T-helper 2 cell (primary cell): ENCODE results near the gene BHLHE41.

Experiments used
- DNase-seq, 5 experiments: peaks; one replicate each; pipeline versions ENCODE4 v3.0.0 to v3.0.0-alpha.2; 2012 to 2022

Gene BHLHE41

DNA sequence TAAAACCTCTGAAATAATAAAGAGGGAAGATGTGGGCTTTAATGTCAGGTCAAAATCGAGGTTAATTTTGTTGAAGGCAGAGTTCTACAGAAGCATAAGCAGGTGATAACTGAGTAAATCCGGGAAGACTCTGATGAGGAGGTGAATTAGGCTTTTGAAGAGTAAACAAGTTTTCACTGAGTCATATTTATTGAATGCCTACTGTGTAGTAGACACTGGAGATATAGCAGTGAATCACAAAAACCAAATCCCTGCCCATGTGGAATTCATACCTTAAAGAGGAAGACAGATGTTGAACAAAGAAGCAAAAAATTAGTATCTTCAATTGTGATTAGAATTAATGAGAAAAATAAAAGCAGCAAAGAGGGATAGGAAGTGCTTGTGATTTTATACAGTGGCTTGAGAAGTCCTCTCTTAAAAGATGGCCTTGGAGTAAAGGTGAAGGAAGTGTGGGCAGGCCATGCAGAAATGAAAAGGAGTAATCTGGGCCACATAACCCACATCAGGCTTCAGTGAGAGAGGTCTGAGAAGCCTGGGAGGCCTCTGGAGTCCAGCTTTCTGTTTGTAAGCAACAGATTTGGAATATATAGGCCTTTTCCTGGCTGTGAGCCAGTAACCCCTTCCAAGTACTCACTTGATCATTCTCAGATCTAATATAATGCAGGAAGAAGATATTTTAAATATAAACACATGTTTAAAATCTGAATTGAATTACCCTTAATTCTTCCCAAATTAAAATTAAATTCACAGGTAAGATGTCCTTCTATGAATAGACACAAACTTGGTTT lies 46.7 kb downstream of the BHLHE41 start:
- DNase-seq = no peak
